ENCODE measurements around the gene PMP22. TPM values are rescaled to one million over a fixed set of nuclear protein-coding genes. Genes with fewer than 3 reads are reported as not detected.

The PMP22 gene
- total RNA-seq, 1 experiment from 2014 or later, result 28.7 TPM

DNA sequence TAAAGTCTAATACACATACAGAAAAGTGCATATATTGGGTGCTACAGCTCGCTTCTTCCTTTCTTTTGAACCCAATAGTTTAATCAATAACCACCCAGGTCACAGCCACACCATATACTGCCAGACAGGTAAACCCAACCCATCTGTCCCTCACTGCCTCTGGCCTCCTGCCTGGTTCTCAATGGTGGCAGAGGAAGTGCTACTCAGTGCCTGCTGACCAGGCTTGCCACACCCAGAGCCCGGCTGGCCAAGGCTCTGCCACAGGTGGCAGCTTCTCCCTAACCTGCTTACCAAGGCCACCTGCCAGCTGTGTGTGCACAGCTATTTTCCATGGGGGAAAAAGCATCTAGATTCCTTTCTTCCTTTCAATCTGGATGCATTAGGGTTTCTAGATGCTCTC is 584 bp downstream of the PMP22 start:
- ChIA-PET RAD21 (ENCODE audit: low non-redundant PET in 1 of 2, low total read pairs in 2 of 2, uncharacterized antibody in 2 of 2, unreplicated experiment in 2 of 2) (no interaction called here), POLR2A (no interaction called here), CTCF (interaction anchor here (0.5 to 8.6 kb wide), 2 partner anchors 239 to 734 kb away, joined by 3 to 77 read pairs; no protein-coding TSS in a partner anchor)
- no peaks in the 10 kb centered on the region for H3K27me3 ChIP-seq (ENCODE audit: insufficient read depth, low read length)
- no peak overlapping the region for H3K9ac ChIP-seq (ENCODE audit: low read length)
- peaks cover 6% of the 10 kb centered on the region for H3K79me2 ChIP-seq (ENCODE audit: insufficient read depth, low read length)
- BruUV-seq (replicated peaks), result no TSS peak
- H2AFZ ChIP-seq (ENCODE audit: low read depth, low read length, poor library complexity, severe bottlenecking), result no peak overlapping the region
- intact Hi-C loops (cut with micrococcal nuclease), result loop anchor here (10.0 kb wide), 1 partner anchor 560 kb away; no protein-coding TSS in a partner anchor
- H3K36me3 ChIP-seq (ENCODE audit: control insufficient read depth in 1 of 2, insufficient read depth in 2 of 2, low read length in 2 of 2), result no peaks in the 10 kb centered on the region
- no peak overlapping the region for H3K4me2 ChIP-seq (ENCODE audit: low read length)
- no peak overlapping the region for H3K4me3 ChIP-seq (replicated peaks in 1 of 2; ENCODE audit: low read depth in 1 of 2, low read length in 2 of 2)
- no peak for ATAC-seq
- no peak overlapping the region for H3K27ac ChIP-seq (ENCODE audit: low read depth, low read length)
- TF ChIP-seq FOSL1 (IDR thresholded peaks at IDR 0.05; ENCODE audit: low read depth), result no peak
- no peak for TF ChIP-seq SIN3A (IDR thresholded peaks at IDR 0.05; ENCODE audit: low read depth)
- no peak for TF ChIP-seq ZFX (IDR thresholded peaks at IDR 0.05)
- TF ChIP-seq, protein P1, sequence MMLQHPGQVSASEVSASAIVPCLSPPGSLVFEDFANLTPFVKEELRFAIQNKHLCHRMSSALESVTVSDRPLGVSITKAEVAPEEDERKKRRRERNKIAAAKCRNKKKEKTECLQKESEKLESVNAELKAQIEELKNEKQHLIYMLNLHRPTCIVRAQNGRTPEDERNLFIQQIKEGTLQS (IDR thresholded peaks at IDR 0.05), result no peak
- TF ChIP-seq EZH2phosphoT487 (IDR thresholded peaks at IDR 0.05; ENCODE audit: borderline replicate concordance), result no peak
- TF ChIP-seq POLR2AphosphoS5 (IDR thresholded peaks at IDR 0.05; ENCODE audit: low read depth, low read length), result no peak
- TF ChIP-seq ELF1 (IDR thresholded peaks at IDR 0.05; ENCODE audit: borderline replicate concordance, low read depth), result no peak
- TF ChIP-seq, protein P2, sequence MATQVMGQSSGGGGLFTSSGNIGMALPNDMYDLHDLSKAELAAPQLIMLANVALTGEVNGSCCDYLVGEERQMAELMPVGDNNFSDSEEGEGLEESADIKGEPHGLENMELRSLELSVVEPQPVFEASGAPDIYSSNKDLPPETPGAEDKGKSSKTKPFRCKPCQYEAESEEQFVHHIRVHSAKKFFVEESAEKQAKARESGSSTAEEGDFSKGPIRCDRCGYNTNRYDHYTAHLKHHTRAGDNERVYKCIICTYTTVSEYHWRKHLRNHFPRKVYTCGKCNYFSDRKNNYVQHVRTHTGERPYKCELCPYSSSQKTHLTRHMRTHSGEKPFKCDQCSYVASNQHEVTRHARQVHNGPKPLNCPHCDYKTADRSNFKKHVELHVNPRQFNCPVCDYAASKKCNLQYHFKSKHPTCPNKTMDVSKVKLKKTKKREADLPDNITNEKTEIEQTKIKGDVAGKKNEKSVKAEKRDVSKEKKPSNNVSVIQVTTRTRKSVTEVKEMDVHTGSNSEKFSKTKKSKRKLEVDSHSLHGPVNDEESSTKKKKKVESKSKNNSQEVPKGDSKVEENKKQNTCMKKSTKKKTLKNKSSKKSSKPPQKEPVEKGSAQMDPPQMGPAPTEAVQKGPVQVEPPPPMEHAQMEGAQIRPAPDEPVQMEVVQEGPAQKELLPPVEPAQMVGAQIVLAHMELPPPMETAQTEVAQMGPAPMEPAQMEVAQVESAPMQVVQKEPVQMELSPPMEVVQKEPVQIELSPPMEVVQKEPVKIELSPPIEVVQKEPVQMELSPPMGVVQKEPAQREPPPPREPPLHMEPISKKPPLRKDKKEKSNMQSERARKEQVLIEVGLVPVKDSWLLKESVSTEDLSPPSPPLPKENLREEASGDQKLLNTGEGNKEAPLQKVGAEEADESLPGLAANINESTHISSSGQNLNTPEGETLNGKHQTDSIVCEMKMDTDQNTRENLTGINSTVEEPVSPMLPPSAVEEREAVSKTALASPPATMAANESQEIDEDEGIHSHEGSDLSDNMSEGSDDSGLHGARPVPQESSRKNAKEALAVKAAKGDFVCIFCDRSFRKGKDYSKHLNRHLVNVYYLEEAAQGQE (IDR thresholded peaks at IDR 0.05; ENCODE audit: low read depth), result no peak
- TF ChIP-seq CBX3 (IDR thresholded peaks at IDR 0.05; ENCODE audit: low read depth), result no peak
- TF ChIP-seq ZNF274 (IDR thresholded peaks at IDR 0.05; ENCODE audit: low read depth, low read length), result no peak
- TF ChIP-seq, protein P3, sequence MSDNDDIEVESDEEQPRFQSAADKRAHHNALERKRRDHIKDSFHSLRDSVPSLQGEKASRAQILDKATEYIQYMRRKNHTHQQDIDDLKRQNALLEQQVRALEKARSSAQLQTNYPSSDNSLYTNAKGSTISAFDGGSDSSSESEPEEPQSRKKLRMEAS (IDR thresholded peaks at IDR 0.05), result no peak
- no peaks in the 10 kb centered on the region for H4K20me1 ChIP-seq (ENCODE audit: insufficient read depth)
- no peak for DNase-seq (ENCODE audit: low read depth, low spot score)
- H3K4me1 ChIP-seq (ENCODE audit: control insufficient read depth in 1 of 2, insufficient read depth in 2 of 2, low read length in 2 of 2), result peaks cover 18 to 46% of the 10 kb centered on the region in 2 experiments; a peak in 3 of 4 replicates
- no peaks in the 10 kb centered on the region for H3K9me3 ChIP-seq (ENCODE audit: control insufficient read depth in 1 of 2, insufficient read depth in 1 of 2, low read depth in 1 of 2, low read length in 2 of 2)
- no peaks in the 10 kb centered on the region for H3K9me2 ChIP-seq (ENCODE audit: insufficient read depth)

Measured in HCT116 (cell line).